Large intestine (tissue), 3 donors: Measurements from ENCODE around the gene UPP2. TPM values are rescaled to one million over a fixed set of nuclear protein-coding genes. Genes with fewer than 3 reads are reported as not detected.
A peak's percentile ranks its signal among the peaks of the same experiment; 100 is the strongest.

Experiments used
- DNase-seq, 2 donors: peaks; one replicate each; pipeline versions ENCODE4 v3.0.0 to v3.0.0-alpha.2; 2013
- H3K27ac ChIP-seq: one replicate; pipeline ENCODE4 v1.5.1; 2013; ENCODE audit warnings: low read length
- H3K27me3 ChIP-seq: 2 replicates; pipeline ENCODE4 v1.6.1; 2013; ENCODE audit warnings: low read length; ENCODE audit not compliant: control insufficient read depth, insufficient read depth
- H3K36me3 ChIP-seq: 2 replicates; pipeline ENCODE4 v1.6.1; 2013; ENCODE audit warnings: low read length; ENCODE audit not compliant: control insufficient read depth, insufficient read depth
- H3K4me1 ChIP-seq: one replicate; pipeline ENCODE4 v1.6.1; 2013; ENCODE audit warnings: low read length; ENCODE audit not compliant: control insufficient read depth, insufficient read depth
- H3K4me3 ChIP-seq: one replicate; pipeline ENCODE4 v1.5.1; 2013; ENCODE audit warnings: low read length
- H3K9me3 ChIP-seq: one replicate; pipeline ENCODE4 v1.6.1; 2013; ENCODE audit warnings: mild to moderate bottlenecking, low read depth, low read length, moderate library complexity; ENCODE audit not compliant: control insufficient read depth
- WGBS: methylation state at CpG from one replicate; pipeline ENCODE4 v1.1.5; 2013; ENCODE audit warnings: low lambda C conversion rate; ENCODE audit not compliant: insufficient coverage; 5-methylcytosine and 5-hydroxymethylcytosine counted together
- polyA plus RNA-seq: library from polyadenylated mRNA; unstranded; fragments of 120-200 nt; gene quantifications from one replicate; pipeline ENCODE4 v1.2.1, GENCODE V29; 2013

The UPP2 gene
- polyA plus RNA-seq, 1 donor: 0.04 TPM

DNA sequence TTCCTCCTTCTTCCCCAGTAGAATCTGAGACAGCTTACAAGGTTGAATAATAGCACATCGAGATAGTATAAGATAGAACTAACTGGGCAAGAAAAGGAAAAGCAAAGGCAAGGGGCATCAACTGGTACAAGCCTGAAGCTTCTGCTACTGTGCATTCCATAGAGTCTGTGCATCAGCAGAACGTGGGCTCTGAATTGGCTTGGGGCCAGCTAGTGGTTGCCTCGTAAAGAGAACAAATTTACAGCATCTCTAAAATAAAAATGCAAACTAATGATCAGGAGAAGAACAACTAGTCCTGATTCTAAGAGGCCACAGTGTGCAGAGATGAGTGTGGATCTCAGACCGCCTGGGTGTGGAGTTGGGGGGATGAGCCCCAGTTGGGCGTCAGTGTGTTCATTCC lies 36.6 kb downstream of the UPP2 start:
- DNase-seq: no peak
- Histone ChIP-seq H3K36me3 (no peaks in the 10 kb centered on the region), H3K27ac (no peak overlapping the region), H3K4me3 (no peak overlapping the region), H3K4me1 (peaks cover 9% of the 10 kb centered on the region), H3K9me3 (no peaks in the 10 kb centered on the region), H3K27me3 (no peaks in the 10 kb centered on the region)
- WGBS: no CpG with 5 or more reads among the region's 5 CpGs

- 100% methylated on average over 1 of the region's 1 CpG for WGBS
- H3K9me3 ChIP-seq: no peaks in the 10 kb centered on the region
These were observed 38.5 kb downstream of the UPP2 start for GRCh38 chr2:158140201-158140600.

DNA sequence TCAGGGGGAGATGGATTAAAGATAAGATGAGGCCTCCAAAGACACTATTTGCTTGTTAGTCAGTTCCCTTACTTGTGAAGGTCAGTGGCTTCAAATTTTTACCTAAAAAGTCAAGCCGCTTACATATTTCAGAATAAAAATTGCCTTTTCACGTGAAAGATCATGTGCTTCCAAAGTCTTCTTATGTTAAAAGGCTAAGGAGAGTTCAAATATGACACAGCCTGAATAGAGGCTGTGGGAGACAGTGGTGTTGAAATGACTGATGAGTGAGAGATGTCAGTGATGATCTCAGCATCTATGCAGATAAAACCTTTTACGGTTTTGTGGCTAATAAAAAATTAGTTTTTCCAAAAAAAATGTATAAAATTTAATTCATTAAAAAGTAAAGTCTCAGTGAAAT lies 40.5 kb downstream of the UPP2 start:
- H3K27me3 ChIP-seq: no peaks in the 10 kb centered on the region
- WGBS: 67% methylated on average over 1 of the region's 3 CpGs
- no peak overlapping the region for H3K27ac ChIP-seq
- H3K36me3 ChIP-seq: no peaks in the 10 kb centered on the region
- no peak overlapping the region for H3K4me3 ChIP-seq
- peaks cover 7% of the 10 kb centered on the region for H3K4me1 ChIP-seq
- DNase-seq: no peak
- H3K9me3 ChIP-seq: peaks cover 2% of the 10 kb centered on the region

More at GRCh38 chr2:158140201-158140600, 38.5 kb downstream of the UPP2 start:
- no peak for DNase-seq
- no peaks in the 10 kb centered on the region for H3K27me3 ChIP-seq
- no peak overlapping the region for H3K4me3 ChIP-seq
- no peaks in the 10 kb centered on the region for H3K36me3 ChIP-seq
- peaks cover 7% of the 10 kb centered on the region for H3K4me1 ChIP-seq
- no peak overlapping the region for H3K27ac ChIP-seq

DNA sequence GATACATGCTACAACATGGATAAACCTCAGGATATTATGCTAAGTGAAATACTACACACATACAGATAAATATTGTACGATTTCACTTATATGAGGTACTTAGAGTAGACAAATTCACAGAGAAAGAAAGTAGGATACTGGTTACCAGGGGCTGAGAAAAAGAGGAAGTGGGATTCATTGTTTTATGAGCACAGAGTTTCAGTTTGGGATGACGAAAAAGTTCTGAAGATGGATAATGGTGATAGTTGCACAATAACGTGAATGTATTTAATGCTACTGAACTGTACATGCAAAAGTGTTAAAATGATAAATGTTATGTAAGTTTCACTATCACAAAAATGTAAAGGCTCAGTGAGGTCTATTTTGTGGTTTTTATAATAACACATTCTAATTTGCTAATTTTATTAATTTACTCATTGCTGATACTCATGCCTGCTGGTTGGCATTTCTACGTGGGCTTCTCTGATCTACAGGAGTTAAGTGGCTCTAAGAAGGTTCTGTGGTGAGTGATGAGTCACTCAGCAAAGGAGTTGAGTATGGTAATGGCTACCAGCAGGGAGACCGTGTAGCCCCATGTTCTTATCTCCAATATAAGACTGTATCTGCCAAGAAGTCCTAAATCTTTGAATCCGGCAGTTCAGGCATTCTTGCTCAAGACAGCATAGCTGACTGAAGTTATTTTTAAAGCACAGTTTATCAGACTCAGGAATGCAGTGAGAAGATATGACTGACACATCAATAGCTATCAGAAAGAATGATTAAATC lies 41.1 kb downstream of the UPP2 start:
- peak; percentile 31 to 48 for DNase-seq
- peaks cover 7% of the 10 kb centered on the region for H3K4me1 ChIP-seq
- 68% methylated on average over 3 of the region's 6 CpGs for WGBS
- no peaks in the 10 kb centered on the region for H3K36me3 ChIP-seq
- peak overlapping the region; percentile 62 for H3K27ac ChIP-seq
- H3K4me3 ChIP-seq: no peak overlapping the region
- no peaks in the 10 kb centered on the region for H3K27me3 ChIP-seq
- H3K9me3 ChIP-seq: peaks cover 4% of the 10 kb centered on the region

DNA sequence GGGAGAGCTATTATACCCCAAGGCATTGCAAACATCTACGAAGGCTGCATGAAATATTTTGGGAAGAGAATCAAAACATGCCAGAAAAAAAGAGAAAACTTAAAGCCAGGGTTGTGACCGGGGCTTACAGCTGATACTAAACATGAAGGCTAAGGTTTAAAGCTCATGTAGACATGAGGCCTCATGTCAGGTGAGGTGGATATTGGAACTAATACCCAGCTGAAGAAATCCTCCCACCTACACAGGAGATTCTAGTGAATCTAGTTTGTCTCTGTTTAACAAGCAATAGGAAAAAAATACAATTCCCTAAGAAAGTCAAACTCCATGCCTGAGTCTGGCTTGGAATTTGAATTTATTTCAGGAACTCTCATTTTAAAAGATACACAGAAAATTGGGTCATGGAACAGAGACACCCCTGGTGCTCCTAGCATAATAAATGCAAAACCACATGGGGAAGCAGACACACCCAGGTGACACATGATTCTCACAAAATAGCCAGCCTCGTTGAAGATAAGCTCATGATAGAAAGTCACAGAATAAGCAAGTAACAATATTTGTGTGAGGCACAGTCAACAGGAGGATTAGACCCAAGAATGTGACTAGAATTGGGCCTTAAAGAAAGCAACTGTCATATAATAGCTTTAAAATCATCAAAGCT lies 42.2 kb downstream of the UPP2 start:
- WGBS: 80% methylated on average over 1 of the region's 3 CpGs
- peaks cover 7% of the 10 kb centered on the region for H3K4me1 ChIP-seq

DNA sequence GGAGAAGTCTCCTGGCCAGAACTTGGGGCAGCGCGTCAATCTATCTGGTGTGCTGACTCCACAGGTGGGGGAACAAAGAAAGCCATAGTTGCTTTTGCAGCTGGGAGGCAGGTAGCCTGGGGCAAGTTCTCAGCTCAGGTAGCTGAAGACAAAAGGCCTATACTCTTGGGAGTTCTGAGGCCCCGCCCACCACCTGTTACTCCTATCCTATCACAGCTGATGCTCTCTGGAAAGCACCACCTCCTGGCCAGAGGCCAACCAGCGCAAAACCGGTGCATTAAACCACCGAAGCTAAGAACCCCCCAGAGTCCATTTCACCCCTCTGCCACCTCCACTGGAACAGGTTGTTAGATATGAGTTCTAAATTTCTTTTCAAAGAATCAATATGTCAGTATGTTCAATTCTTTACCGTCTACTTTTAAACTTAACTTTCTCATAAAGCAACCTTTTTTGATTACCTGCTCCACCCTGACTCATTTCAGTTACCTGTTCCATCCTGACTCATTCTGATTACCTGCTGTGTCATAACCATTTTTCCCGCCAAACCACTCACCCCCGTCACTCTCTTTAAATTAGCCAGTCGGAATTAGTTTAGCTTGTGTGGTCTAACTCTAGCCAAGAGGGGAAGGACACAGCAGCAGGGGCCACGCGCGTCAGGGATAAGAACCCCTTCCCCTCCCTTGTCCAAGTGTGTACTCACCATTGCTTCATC lies 43.4 kb downstream of the UPP2 start:
- no peak overlapping the region for H3K4me3 ChIP-seq
- peak overlapping the region; percentile 62 for H3K27ac ChIP-seq
- H3K27me3 ChIP-seq: no peaks in the 10 kb centered on the region
- peaks cover 7% of the 10 kb centered on the region for H3K4me1 ChIP-seq
- peaks cover 6% of the 10 kb centered on the region for H3K9me3 ChIP-seq
- 44% methylated on average over 1 of the region's 13 CpGs for WGBS
- DNase-seq: no peak
- no peaks in the 10 kb centered on the region for H3K36me3 ChIP-seq

More for the DNA sequence above, 42.2 kb downstream of the UPP2 start:
- Histone ChIP-seq H3K4me3 (no peak overlapping the region), H3K9me3 (peaks cover 6% of the 10 kb centered on the region), H3K27me3 (no peaks in the 10 kb centered on the region), H3K27ac (peak overlapping the region; percentile 62), H3K36me3 (no peaks in the 10 kb centered on the region)
- peak; percentile 53 to 78 for DNase-seq

- Histone ChIP-seq H3K9me3 (no peaks in the 10 kb centered on the region), H3K4me1 (no peaks in the 10 kb centered on the region), H3K4me3 (no peak overlapping the region), H3K27me3 (no peaks in the 10 kb centered on the region), H3K36me3 (no peaks in the 10 kb centered on the region), H3K27ac (no peak overlapping the region)
- DNase-seq: no peak
- WGBS: no CpG with 5 or more reads among the region's 3 CpGs
These were observed 51.8 kb downstream of the UPP2 start for GRCh38 chr2:158153270-158154015.

- H3K27ac ChIP-seq: no peak overlapping the region
- H3K4me3 ChIP-seq: no peak overlapping the region
- H3K9me3 ChIP-seq: no peaks in the 10 kb centered on the region
- no peak for DNase-seq
- H3K36me3 ChIP-seq: no peaks in the 10 kb centered on the region
- H3K4me1 ChIP-seq: no peaks in the 10 kb centered on the region
- H3K27me3 ChIP-seq: no peaks in the 10 kb centered on the region
These were observed 52.9 kb downstream of the UPP2 start for GRCh38 chr2:158154596-158154995.

DNA sequence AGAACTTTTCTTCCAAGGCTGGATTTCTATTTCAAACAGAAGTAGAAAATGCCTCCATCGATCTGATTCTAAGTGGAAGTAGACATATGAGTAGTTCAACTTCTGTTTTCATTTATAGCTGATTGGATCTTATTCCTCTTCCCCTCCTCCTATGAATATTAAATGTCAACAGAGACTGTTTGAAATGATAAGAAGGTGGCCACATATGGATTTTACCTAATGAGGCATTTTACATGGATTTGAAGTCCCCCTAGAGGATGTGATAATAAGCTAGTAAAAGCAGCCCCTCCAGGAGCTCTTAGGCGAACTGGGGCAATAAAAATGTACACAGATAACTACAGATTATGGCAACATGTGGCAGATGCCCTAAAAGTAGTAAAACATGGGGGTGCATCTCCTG lies 71.0 kb downstream of the UPP2 start:
- Histone ChIP-seq H3K36me3 (no peaks in the 10 kb centered on the region), H3K27me3 (no peaks in the 10 kb centered on the region), H3K4me1 (no peaks in the 10 kb centered on the region), H3K4me3 (no peak overlapping the region), H3K9me3 (no peaks in the 10 kb centered on the region), H3K27ac (no peak overlapping the region)
- no CpG with 5 or more reads among the region's 2 CpGs for WGBS
- no peak for DNase-seq

DNA sequence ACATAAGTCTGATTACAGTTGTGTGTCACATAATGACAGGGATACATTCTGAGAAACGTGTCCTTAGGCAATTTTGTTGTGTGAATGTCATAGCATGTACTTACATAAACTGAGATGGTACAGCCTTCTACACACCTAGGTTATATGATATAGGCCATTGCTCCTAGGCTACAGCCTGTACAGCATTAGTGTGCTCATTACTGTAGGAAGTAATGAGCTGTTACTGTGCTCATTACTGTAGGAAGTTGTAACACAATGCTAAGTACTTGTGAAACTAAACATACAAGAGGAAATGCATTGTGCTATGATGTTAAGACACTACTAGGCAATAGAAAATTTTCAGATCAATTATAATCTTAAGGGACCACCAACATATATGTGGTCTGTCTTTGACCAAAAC lies 72.8 kb downstream of the UPP2 start:
- Histone ChIP-seq H3K4me3 (no peak overlapping the region), H3K36me3 (no peaks in the 10 kb centered on the region), H3K4me1 (no peaks in the 10 kb centered on the region), H3K9me3 (no peaks in the 10 kb centered on the region), H3K27ac (no peak overlapping the region), H3K27me3 (no peaks in the 10 kb centered on the region)
- WGBS: 100% methylated on average over 1 of the region's 1 CpG
- no peak for DNase-seq
